Activated T-cell treated with anti-CD3 and anti-CD28 coated beads, Interleukin-2, amount 50 U/mL, for 4 hours (primary cell): ENCODE data around the gene CALR3. TPM values are rescaled to one million over a fixed set of nuclear protein-coding genes. Genes with fewer than 3 reads are reported as not detected.
"Not testable (repeated sequence)": the region's sequence is repeated elsewhere in the genome, so short reads cannot be mapped to it uniquely, and the experiment has no call there.

ENCODE experiments used
- ATAC-seq, 2 donors: fragments of 200-7000 bp; cut with Tn5 transposase; one replicate each; pipeline ENCODE4 v1.10.0; 2021
- DNase-seq: peaks from one replicate; pipeline ENCODE4 v3.0.0-alpha.2; 2020
- H3K27me3 Mint-ChIP-seq: one replicate; pipeline ENCODE4 v1.8.0; 2021; ENCODE audit warnings: low read depth, mixed read lengths
- H3K36me3 Mint-ChIP-seq: one replicate; pipeline ENCODE4 v1.8.0; 2022; ENCODE audit warnings: mixed read lengths; ENCODE audit not compliant: insufficient read depth
- H3K4me1 Mint-ChIP-seq: one replicate; pipeline ENCODE4 v1.8.0; 2021; ENCODE audit warnings: low read depth, mixed read lengths
- H3K4me3 Mint-ChIP-seq: one replicate; pipeline ENCODE4 v1.8.0; 2021; ENCODE audit warnings: mild to moderate bottlenecking, moderate library complexity, mixed read lengths
- H3K9me3 Mint-ChIP-seq: one replicate; pipeline ENCODE4 v1.8.0; 2021; ENCODE audit warnings: mixed read lengths
- total RNA-seq, 3 donors: library from RNA; stranded (reverse); gene quantifications; one replicate each; pipeline ENCODE4 v1.2.1, GENCODE V29; 2021

Gene CALR3
- total RNA-seq, 3 donors from 2014 or later = not detected

DNA sequence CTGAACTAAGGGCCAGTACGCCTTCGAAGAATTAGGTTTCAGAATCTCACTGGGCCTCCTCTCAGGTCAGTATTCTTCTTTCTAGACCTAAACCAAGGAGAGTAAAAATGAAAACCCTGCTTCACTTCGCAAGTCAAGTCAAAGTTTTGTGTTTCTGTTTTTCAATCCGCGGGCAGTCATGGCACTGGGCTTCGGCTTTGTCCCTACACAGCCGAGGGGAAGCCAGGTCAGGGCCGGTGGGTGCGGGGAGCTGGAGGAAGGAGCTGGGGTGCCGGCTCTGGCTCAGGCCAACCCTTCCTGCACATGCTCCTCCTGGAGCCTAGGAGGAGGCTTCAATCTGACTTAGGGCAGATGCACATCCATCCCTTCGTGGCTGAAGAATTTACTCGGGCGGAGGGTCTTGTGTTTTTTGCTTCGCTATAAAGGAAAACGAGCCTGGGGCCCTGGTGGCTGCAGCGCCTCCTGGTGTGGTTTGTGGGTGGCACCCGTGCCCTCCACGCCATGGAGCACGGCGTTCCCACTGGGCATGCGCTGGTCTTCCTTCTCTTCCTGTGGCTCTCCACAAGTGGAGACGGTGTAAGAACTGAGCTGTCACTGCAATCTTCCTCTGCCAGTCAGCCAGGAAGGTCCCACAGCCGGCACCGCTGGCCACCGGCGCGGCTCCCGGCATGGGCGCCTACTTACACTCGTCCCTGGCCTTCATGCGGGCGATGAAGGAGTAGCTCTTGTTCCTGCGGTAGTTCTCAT is 22.7 kb upstream of the CALR3 start:
- Mint-ChIP-seq H3K36me3 (peaks cover 32% of the 10 kb centered on the region), H3K4me1 (peaks cover 1% of the 10 kb centered on the region), H3K27me3 (no peaks in the 10 kb centered on the region), H3K9me3 (no peaks in the 10 kb centered on the region), H3K4me3 (no peak overlapping the region)
- DNase-seq (no peak), ATAC-seq (no peak)

- ATAC-seq (no peak), DNase-seq (no peak)
- no peak overlapping the region for H3K4me3 Mint-ChIP-seq
- no peaks in the 10 kb centered on the region for H3K9me3 Mint-ChIP-seq
- H3K36me3 Mint-ChIP-seq = peaks cover 27% of the 10 kb centered on the region
- H3K27me3 Mint-ChIP-seq = no peaks in the 10 kb centered on the region
- H3K4me1 Mint-ChIP-seq = peaks cover 1% of the 10 kb centered on the region
Measured at GRCh38 chr19:16518061-16518460, 22.1 kb upstream of the CALR3 start.

DNA sequence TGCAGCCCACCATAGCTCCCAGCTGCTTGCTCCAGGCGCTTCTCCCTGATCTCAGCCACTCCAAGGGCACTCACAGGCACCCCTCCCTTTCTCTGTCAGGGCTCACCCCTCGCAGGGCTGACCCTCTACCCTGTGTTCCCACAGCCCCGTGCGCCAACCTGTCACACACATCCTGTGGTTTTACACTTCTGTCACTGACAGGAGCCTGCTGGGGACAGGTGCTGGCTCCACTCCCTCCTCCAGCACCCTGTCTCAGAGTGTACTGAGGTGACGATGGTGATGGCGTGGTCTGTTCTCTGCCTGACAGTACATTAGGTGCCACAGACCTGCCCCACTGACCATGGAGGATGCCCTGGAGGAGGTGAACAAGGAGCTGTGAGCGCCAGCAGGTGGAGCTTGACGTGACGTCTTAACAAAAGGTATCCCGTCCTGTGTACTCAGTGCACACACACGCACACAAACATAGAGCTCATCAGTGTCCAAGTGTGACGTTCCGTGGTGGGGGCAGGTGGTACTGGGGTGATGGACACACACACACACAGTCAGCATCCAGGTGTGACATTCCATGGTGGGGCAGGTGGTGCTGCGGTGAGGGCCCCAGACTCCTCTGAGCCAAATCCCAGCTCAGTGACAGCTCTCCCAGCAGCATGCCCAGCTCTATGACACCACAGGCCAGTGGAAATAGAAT is 21.1 kb upstream of the CALR3 start:
- Mint-ChIP-seq H3K9me3 (no peaks in the 10 kb centered on the region), H3K4me1 (peaks cover 1% of the 10 kb centered on the region), H3K4me3 (no peak overlapping the region), H3K27me3 (no peaks in the 10 kb centered on the region), H3K36me3 (peaks cover 25% of the 10 kb centered on the region)
- DNase-seq = no peak
- peak in 1 of 2 donors; percentile 11 for ATAC-seq

DNA sequence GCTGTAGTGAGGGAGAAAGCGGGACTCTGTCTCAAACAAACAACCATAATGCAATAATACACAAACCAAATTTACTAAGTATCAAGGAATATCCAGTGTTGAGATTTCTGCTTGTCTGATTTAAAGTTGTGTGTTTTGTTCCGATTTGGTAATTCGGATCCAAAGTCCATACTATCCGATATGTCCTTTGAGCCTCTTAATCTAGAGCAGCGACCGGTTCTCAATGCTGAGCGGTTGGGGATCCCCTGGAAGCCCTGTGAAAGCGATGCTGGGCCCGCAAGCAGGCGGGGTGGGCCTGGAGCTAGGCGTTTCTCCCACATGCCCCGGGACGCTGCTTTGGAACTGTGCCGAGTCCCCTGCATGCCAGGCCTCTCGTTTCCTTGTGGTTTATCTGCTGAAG is 20.4 kb upstream of the CALR3 start:
- Mint-ChIP-seq H3K4me3 (no peak overlapping the region), H3K27me3 (no peaks in the 10 kb centered on the region), H3K9me3 (no peaks in the 10 kb centered on the region), H3K36me3 (peaks cover 26% of the 10 kb centered on the region), H3K4me1 (peaks cover 1% of the 10 kb centered on the region)
- ATAC-seq = no peak
- DNase-seq = no peak

DNA sequence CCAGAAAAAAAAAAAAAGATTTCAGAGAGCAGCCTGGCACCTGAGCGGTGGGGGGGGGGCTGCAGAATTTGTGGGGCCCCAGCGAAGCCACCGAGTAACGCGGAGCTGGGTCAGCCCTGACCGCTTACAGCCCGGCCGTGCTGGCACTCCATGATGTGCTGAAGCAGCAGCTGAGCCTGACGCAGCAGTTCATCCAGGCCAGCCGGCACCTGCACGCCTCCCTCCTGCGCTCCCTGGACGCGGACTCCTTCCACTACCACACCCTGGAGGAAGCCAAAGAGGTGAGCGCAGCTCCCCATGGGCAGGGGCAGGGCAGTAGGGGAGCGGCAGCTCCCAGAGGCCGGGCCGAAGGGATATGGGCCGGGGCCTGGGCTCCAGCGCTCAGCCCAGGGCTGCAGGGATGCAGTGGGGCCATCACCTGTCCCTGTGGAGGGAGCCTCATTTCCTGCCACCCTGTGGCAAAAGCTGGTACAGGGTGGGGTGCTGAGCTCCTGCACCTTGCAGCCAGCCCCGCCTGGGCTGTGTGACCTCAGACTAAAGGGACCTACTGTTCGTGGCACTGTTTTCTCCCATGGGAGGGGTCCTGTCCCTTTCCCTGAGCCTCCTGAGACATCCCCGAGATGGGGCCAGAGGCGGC is 18.5 kb upstream of the CALR3 start:
- Mint-ChIP-seq H3K36me3 (peaks cover 17% of the 10 kb centered on the region), H3K4me3 (no peak overlapping the region), H3K4me1 (peaks cover 1% of the 10 kb centered on the region), H3K27me3 (no peaks in the 10 kb centered on the region), H3K9me3 (no peaks in the 10 kb centered on the region)
- ATAC-seq (no peak), DNase-seq (no peak)

- not testable (repeated sequence) for H3K4me3 Mint-ChIP-seq, H3K36me3 Mint-ChIP-seq, H3K4me1 Mint-ChIP-seq, H3K9me3 Mint-ChIP-seq, ATAC-seq, DNase-seq, H3K27me3 Mint-ChIP-seq
Measured at GRCh38 chr19:16512611-16513010, 16.6 kb upstream of the CALR3 start.

DNA sequence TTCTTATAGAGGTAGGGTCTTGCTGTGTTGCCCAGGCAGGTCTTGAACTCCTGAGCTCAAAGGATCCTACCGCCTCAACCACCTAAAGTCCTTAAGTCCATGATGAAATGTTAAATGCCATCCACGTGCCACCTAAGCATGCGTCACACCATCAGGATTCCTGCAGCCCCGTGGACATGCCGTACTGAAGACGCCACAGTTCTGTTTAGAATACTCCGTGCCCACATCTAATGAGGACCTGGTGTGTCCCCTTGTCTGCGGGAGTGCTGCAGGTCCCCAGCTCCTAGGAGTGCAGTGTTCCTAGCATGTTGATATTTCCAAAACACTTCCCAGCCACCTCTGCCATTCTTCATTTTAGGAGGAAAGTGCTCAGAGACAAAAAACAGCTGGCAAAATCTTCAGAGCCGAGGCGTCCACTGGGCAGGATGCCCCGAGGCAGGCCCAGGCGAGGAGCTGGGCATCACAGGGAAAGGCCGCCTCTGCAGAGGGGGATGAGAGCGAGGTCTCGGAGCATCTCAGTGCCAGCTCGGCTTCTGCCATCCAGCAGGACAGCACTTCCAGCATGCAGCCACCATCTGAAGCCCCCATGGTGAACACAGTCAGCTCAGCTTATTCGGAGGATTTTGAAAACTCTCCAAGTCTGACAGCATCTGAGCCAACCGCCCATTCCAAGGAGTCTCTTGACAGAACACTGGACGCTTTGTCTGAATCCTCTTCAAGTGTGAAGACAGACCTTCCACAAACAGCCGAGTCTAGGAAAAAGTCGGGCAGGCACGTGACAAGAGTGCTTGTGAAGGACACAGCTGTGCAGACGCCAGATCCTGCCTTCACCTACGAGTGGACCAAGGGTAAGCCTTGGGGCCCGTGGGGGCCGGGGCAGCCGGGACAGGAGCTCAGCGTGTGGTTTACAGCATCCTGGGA is 13.4 kb upstream of the CALR3 start:
- no peak for DNase-seq
- no peaks in the 10 kb centered on the region for H3K27me3 Mint-ChIP-seq
- H3K36me3 Mint-ChIP-seq = peaks cover 8% of the 10 kb centered on the region

GRCh38 chr19:16508546-16508945 is 12.6 kb upstream of the CALR3 start:
- Mint-ChIP-seq H3K4me1 (no peaks in the 10 kb centered on the region), H3K27me3 (no peaks in the 10 kb centered on the region), H3K36me3 (peaks cover 8% of the 10 kb centered on the region), H3K9me3 (no peaks in the 10 kb centered on the region), H3K4me3 (no peak overlapping the region)
- no peak for ATAC-seq
- no peak for DNase-seq

More for the DNA sequence above, 13.4 kb upstream of the CALR3 start:
- ATAC-seq = no peak
- H3K4me1 Mint-ChIP-seq = no peaks in the 10 kb centered on the region
- no peak overlapping the region for H3K4me3 Mint-ChIP-seq
- H3K9me3 Mint-ChIP-seq = no peaks in the 10 kb centered on the region

GRCh38 chr19:16506961-16507360 is 11.0 kb upstream of the CALR3 start:
- Mint-ChIP-seq H3K9me3 (no peaks in the 10 kb centered on the region), H3K4me3 (no peak overlapping the region), H3K4me1 (no peaks in the 10 kb centered on the region), H3K27me3 (no peaks in the 10 kb centered on the region), H3K36me3 (peaks cover 8% of the 10 kb centered on the region)
- no peak for ATAC-seq
- DNase-seq = no peak

DNA sequence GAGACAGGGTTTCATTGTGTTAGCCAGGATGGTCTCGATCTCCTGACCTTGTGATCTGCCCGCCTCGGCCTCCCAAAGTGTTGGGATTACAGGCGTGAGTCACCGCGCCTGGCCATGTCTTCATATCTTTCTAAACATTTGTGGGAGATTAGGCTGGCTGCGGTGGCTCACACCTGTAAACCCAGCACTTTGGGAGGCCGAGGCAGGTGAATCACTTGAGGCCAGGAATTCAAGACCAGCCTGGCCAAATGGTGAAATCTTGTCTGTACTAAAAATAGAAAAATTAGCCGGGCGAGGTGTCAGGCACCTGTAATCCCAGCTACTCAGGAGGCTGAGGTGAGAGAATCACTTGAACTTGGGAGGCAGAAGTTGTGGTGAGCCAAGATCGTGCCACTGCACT is 10.2 kb upstream of the CALR3 start:
- H3K36me3 Mint-ChIP-seq, DNase-seq, H3K27me3 Mint-ChIP-seq, H3K4me3 Mint-ChIP-seq, H3K9me3 Mint-ChIP-seq, H3K4me1 Mint-ChIP-seq, ATAC-seq: not testable (repeated sequence)

DNA sequence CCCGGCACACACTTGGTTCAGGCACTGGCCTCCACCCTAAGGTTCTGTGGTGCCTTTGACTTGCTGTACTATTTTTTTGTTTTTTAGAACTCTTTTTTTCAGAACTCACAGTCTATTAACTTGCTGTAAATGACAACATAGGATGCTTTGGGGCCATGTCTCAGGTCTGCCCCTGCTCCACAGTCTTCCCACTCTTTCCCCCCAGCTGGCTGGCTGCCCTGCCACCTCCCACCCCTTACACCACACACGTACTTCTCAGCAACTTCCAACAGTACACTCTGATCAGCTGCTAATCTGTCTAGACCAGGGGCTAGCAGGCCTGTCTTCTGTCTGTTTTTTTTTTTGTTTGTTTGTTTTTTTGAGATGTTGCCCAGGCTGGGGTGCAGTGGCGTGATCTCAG is 8.3 kb upstream of the CALR3 start:
- no peak for ATAC-seq
- Mint-ChIP-seq H3K36me3 (peaks cover 11% of the 10 kb centered on the region), H3K4me3 (no peak overlapping the region), H3K4me1 (no peaks in the 10 kb centered on the region), H3K27me3 (no peaks in the 10 kb centered on the region), H3K9me3 (no peaks in the 10 kb centered on the region)
- DNase-seq = no peak

- H3K36me3 Mint-ChIP-seq = peaks cover 8% of the 10 kb centered on the region
- no peak for DNase-seq
- no peaks in the 10 kb centered on the region for H3K9me3 Mint-ChIP-seq
- H3K4me1 Mint-ChIP-seq = peaks cover 10% of the 10 kb centered on the region
- peak overlapping the region; percentile 91 for H3K4me3 Mint-ChIP-seq
- ATAC-seq = no peak
- H3K27me3 Mint-ChIP-seq = no peaks in the 10 kb centered on the region
Measured at GRCh38 chr19:16497837-16498236, 1.9 kb upstream of the CALR3 start.

DNA sequence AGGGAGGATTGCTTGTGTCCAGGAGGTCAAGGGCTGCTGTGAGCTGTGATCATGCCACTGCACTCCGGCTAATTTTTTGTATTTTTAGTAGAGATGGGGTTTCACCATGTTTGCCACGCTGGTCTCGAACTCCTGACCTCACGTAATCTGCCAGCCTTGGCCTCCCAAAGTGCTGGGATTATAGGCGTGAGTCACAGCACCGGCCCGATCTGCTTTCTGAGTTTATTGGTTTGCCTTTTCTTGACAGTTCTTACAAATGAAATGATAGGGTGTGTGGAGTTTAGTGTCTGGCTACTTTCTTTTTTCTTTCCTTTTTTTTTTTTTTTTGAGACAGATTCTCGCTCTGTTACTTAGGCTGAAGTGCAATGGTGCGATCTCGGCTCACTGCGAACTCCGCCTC is 1.1 kb upstream of the CALR3 start:
- peaks cover 5% of the 10 kb centered on the region for H3K36me3 Mint-ChIP-seq
- peaks cover 10% of the 10 kb centered on the region for H3K4me1 Mint-ChIP-seq
- ATAC-seq = no peak
- no peaks in the 10 kb centered on the region for H3K9me3 Mint-ChIP-seq
- H3K4me3 Mint-ChIP-seq = peak overlapping the region; percentile 91
- H3K27me3 Mint-ChIP-seq = no peaks in the 10 kb centered on the region
- no peak for DNase-seq

DNA sequence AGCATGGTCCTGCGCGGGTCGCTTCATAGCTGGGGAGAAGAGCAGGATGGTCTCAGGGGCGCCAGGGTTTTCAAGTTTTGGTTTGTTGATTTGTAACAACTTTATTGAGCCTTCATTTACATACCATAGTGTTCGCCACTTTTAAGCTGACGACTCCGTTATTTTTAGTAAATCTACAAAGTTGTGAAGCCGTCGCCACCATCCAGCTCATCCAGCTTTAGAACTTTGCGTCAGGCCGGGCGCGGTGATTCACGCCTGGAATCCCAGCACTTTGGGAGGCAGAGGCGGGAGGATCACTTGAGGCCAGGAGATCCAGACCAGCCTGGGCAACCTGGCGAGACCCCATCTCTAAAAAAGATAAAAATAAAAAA is 631 bp upstream of the CALR3 start:
- DNase-seq (no peak), ATAC-seq (no peak)
- Mint-ChIP-seq H3K4me3 (peak overlapping the region; percentile 91), H3K9me3 (no peaks in the 10 kb centered on the region), H3K27me3 (no peaks in the 10 kb centered on the region), H3K4me1 (peaks cover 10% of the 10 kb centered on the region), H3K36me3 (peaks cover 5% of the 10 kb centered on the region)
